RKO (cell line): ENCODE data around the gene ZBTB20.
A peak's percentile ranks its signal among the peaks of the same experiment; 100 is the strongest.

Experiments
- DNase-seq: peaks from one replicate; pipeline ENCODE4 v3.0.0-alpha.2; 2016; ENCODE audit warnings: low spot score

ZBTB20 gene

DNA sequence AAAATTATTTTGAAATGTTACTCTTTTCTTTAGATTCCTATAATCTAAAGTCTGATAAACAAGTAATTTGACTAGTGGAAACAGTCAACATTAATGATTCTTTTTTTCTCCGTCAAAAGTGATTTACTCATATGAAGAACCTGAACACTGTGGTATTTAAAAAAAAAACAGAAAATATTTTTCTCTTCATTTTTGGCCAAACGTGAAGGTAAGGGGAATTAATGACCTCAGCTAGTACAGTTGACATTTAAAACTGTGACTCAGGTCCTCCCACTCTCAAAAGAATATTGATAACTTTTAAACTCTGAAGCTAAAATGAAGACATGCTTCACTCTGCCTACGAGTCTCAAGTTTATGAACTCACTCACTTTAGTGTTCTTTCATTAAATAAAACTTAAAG lies 818.7 kb downstream of the ZBTB20 start:
- no peak for DNase-seq

GRCh38 chr3:114327665-114328064 lies 819.4 kb downstream of the ZBTB20 start:
- DNase-seq = no peak

DNA sequence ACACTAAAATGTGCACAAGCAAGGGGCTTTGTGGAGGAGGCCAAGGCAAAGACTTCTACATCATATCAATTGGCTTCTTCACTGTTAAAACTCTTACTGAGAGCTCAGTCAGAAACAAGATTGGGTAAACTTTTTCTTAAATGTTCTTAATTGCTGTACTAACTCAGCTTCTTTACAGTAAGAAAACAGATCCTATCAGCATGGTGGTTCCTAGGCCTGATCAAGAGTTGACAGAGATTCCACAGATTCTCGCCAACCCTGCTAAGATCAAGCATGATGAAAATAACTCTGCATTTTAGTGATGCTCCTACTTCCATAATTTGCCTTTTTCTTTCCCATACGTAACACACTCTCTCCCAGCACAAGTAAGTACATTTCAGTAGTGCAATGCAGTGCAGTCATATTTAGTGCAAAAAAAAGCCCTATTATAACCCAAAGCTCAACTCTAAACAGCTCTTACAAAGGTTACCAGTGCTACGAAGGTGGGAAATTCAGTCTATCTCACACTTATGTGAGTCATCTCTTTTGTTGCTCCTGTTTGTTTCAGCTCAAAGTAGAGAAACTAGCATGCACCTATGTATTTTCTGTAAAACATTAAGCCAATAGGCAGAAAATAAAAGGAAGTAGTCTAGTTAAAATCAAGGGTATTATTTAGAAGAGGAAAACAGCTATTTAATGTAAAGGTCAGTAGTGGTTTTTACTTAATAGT lies 823.4 kb downstream of the ZBTB20 start:
- no peak for DNase-seq

DNA sequence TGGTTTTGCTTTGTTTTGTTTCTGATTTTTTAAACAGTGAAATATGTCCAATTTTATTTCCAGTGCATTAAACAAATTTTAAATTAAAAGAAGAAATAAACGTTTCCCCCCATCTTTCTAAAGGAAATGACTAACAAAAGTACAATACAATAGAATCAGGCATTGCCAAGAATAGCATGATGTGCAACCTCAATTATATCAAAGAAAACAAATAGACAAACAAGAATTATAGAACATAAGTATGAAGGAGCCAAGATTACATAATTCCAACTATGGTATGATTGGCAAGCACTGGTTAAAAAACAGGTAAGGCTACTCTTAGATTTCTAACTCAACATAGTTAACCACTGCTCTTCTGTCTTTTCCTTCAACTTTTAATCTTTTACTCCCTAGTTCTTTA lies 826.8 kb downstream of the ZBTB20 start:
- DNase-seq = no peak

DNA sequence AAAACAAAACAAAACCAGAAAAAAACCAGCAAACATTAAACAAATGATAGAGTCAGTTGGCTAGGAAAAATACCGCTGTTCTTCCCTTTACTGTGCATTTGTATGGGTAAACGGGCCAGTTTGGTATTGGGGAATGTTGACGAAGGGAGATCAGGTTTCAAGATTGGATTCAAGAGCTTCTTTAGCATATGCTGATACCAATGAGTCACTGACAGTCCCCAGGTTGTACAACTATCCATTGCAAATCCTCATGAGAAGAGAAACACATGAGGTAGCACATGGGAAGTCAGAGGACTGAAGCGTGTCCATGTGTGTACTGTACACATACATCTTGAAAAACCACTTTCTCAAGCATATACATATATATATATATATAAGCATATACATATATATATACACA lies 827.6 kb downstream of the ZBTB20 start:
- DNase-seq = no peak

GRCh38 chr3:114318295-114318694 lies 828.8 kb downstream of the ZBTB20 start:
- DNase-seq = no peak

GRCh38 chr3:114314282-114314681 lies 832.8 kb downstream of the ZBTB20 start:
- DNase-seq = no peak

DNA sequence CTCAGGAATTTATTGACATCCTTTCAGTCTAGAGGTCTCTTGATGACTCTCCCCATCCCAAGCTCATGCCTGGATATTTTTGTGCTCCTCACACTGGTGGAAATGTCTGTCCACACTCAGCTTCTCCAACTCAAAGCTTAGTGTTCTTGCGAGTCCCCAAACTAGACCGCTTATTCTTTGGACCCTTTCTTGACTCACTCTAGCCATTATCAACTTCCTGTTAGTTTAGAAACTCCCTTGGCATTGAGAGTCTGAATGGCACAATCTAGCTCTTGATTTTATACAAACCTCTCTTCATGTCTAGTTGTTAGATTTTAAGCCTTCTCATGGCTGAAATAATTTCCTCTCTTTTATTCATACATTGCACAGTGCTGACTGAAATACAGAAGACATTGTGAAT lies 833.7 kb downstream of the ZBTB20 start:
- no peak for DNase-seq

DNA sequence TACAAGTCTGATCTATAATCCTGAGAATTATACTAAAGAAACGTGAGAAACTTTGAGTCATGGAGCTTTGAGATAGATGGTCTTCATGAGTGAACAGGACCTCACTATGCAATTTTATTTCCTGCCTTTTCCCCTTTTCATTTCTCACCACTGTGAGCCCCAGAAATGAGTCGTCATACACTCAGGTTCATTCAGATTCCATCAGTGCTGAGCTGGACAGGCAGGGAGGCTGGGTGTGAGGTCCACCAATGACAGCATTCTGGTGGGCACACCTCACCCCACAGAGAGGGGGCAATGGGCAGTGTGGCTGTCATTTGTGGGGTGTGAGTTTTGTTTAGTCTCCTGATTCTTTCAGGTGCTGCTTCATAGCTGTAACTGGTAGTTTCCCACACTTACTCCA lies 836.4 kb downstream of the ZBTB20 start:
- DNase-seq = no peak

DNA sequence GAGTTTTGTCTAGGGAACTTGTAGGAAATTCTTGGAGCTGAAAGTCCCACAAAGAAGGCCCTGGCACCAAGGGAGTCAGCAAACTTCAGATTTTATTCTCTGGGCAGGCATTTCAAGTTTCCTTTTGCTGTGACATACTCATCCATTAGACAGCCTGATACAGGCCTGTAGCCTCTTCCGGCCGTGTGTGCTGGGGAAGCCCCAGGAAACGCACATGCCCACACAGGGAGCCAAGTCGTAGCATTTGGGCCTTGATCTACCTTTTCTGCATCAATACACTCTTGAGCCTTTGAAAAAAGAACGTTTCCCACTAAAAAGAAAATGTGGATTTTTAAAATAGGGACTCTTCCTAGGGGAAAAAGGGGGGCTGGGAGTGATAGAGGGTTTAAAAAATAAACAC lies 838.3 kb downstream of the ZBTB20 start:
- DNase-seq = no peak

- no peak for DNase-seq
Observed at GRCh38 chr3:114308377-114308776, 838.7 kb downstream of the ZBTB20 start.

GRCh38 chr3:114307832-114308231 lies 839.3 kb downstream of the ZBTB20 start:
- DNase-seq = no peak

GRCh38 chr3:114307222-114307830 lies 839.8 kb downstream of the ZBTB20 start:
- DNase-seq = no peak

- DNase-seq = no peak
Observed at GRCh38 chr3:114299941-114300624, 847.0 kb downstream of the ZBTB20 start.

DNA sequence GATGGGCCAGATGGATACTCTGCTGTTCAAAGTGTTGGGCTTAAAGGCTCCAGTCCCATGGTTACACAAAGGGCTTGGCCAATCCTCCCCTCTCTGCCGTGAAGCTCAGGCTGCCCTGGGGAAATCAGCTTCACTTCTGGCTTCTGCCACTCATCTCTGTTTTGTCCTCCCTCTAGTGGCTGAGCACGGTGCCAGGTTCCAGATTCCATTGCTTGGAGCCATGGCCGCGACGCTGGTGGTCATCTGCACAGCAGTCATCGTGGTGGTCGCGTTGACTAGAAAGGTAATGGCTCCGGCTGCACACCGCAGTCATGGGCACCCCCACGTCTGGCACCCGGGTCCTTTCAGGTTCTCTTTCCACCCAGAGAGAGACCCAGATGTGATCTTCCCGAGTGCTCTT lies 847.7 kb downstream of the ZBTB20 start:
- DNase-seq = peak; percentile 23

- DNase-seq = no peak
Observed at GRCh38 chr3:114295946-114296345, 851.1 kb downstream of the ZBTB20 start.

DNA sequence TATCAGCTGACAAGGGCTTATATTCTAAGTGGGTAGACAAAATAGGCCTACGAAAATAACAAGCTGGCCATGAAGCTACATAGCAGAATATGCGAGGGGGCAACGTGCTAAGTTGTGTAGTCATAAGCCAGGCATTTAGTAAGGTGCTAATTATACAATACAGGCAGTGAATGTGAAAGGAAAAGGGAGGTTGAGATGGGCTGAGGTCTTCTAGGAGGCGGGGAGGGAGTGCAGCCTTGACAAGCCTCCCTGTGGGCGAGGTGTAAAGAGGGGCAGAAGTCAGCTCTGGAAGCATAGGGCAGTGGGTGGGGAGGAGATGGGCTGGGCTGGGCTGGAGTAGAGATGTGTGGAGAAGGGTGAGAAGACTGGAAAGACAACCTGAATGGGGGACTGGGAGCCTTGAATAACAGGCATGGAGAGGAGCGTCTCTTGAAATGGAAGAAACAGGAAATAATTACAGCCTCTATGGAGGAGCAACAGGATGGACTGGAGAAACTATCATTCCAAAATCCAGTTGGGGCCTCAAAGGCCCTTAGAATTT lies 852.1 kb downstream of the ZBTB20 start:
- DNase-seq = no peak

DNA sequence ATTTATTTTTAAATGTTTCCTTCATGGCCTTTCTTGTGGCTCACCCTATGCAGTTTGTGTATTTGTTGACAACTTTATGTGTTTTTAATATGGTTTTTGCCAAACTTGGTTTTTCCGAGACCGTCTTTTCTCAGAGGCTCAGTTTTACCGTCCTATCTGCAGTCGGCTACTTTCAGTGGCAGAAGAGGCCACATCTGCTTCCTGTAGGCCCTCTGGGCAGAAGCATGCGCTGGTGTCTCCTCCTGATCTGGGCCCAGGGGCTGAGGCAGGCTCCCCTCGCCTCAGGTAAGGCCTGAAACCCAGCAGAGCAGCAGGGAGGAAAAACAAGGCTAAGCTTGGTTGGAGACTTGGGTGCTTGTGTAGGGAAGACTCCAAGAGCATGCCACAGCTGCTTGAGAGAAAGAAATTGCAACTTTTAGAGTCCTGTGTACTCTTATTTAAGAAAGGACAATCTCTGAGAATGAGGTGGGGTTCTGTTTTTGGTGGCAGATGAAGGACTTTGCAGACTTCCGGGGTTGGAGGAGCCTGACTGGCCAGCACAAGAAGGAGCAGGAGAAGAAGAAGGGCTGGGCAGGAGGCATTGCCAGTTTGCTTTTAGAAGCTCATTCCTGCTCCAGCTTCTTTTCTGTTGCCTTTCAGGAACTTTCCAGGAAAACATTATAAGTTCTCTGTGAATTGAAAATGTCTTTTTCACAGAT lies 853.1 kb downstream of the ZBTB20 start, which contains the start of gene TIGIT:
Gene TIGIT (plus strand): TSS at position 191 of the 698 bp plus-strand sequence. CDS start 34 bp downstream, at position 225.
- no peak for DNase-seq

GRCh38 chr3:114290911-114291901 lies 855.9 kb downstream of the ZBTB20 start:
- peak; percentile 13 for DNase-seq

- DNase-seq = no peak
Observed at GRCh38 chr3:114286266-114286665, 860.8 kb downstream of the ZBTB20 start.

- DNase-seq = no peak
Observed at GRCh38 chr3:114285648-114286230, 861.3 kb downstream of the ZBTB20 start.
